Jurkat, Clone E6-1 (cell line): ENCODE data around the gene PHKG2. TPM values are rescaled to one million over a fixed set of nuclear protein-coding genes. Genes with fewer than 3 reads are reported as not detected.
"Not testable (repeated sequence)": the region's sequence is repeated elsewhere in the genome, so short reads cannot be mapped to it uniquely, and the experiment has no call there.

ENCODE experiments used
- DNase-seq: peaks from one replicate; pipeline ENCODE4 v3.0.0-alpha.2; 2011; ENCODE audit warnings: low read depth, low spot score
- H3K4me3 ChIP-seq: 2 replicates; pipeline ENCODE4 v1.5.1; 2011; ENCODE audit warnings: mild to moderate bottlenecking, low read length, control low read depth, moderate library complexity
- polyA plus RNA-seq: library from polyadenylated mRNA; unstranded; fragments of >200 nt; gene quantifications from one replicate; pipeline ENCODE4 v1.2.1, GENCODE V29; 2012; ENCODE audit warnings: missing spikeins; ENCODE audit not compliant: insufficient read length, insufficient read depth

PHKG2 gene, protein sequence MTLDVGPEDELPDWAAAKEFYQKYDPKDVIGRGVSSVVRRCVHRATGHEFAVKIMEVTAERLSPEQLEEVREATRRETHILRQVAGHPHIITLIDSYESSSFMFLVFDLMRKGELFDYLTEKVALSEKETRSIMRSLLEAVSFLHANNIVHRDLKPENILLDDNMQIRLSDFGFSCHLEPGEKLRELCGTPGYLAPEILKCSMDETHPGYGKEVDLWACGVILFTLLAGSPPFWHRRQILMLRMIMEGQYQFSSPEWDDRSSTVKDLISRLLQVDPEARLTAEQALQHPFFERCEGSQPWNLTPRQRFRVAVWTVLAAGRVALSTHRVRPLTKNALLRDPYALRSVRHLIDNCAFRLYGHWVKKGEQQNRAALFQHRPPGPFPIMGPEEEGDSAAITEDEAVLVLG
- polyA plus RNA-seq: 43.7 TPM

GRCh38 chr16:30747799-30748633 lies at the start of gene PHKG2:
PHKG2 (plus strand) TSS chr16:30748425; CDS start chr16:30748821, 396 bp downstream.
- DNase-seq: peak; percentile 97
- peak within 1 kb of the TSS; percentile 74 for H3K4me3 ChIP-seq

DNA sequence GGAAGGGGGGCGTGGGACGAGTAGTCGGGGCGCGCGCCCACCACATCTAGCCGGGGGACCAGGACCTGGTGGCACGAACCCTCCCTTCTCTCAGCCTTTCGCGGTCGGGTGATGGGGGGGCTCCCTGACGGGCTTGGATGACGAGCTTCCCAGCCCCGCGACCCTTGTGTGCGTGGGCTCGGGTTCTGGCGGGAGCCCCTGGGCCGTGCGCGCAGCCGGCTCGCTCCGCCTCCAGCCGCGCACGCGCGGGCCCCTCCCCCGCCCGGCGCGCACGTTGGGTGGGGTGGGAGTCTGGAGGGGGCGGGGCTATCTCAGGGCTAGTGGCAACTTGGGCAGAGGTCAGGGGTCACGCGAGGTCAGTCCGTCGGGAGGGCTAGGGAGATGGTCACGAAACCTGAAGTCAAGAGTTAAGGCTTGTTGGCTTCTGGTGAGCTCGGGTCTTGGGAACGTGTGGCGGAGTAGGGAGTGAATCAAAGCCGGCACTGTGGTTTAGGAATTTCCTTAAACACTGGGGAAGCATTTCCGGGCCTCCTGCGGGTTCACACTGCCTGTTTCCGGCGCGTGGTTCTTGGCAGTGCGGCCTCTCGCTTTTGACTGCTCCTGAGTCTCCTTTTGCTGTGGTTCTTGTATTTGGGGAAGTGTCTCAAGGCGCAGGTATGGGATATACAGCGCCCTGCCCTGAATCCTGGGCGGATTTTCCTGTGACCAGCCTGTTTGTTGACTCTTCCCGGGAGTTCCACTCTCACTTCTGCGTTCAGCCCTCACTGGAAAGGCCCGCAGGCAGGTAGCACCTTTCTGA lies 49.2 kb upstream of the PHKG2 start, which contains the start of gene SRCAP:
Gene SRCAP (plus strand): TSS at position 356 of the 799 bp plus-strand sequence. CDS start 1,654 bp downstream, outside the sequence.
- DNase-seq: peak; percentile 78

GRCh38 chr16:30699615-30700099 lies 48.6 kb upstream of the PHKG2 start:
- H3K4me3 ChIP-seq: peak overlapping the region; percentile 92
- DNase-seq: no peak

More for the DNA sequence above, 49.2 kb upstream of the PHKG2 start, which contains the start of gene SRCAP:
- peak within 1 kb of the TSS; percentile 92 for H3K4me3 ChIP-seq

DNA sequence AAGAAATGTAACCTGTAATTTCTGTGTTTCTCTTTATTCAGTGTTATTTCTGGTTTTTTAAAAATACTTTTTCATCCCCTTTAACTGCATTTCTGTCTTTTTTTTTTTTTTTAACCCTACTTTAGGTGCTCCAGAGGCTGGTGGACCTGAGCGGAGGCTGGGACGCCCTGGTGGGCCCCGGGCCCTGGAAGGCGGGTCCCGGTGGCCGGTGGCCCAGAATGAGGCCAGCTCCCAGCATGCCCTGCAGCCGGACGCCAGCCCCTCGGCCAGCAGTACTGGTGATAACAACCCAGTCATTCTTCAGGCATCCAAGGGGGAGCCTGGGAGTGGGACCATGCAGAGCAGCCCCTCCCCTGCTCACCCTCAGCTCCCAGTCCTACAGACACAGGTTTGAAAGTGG lies 47.7 kb upstream of the PHKG2 start:
- H3K4me3 ChIP-seq: no peak overlapping the region

GRCh38 chr16:30700971-30701370 lies 47.3 kb upstream of the PHKG2 start:
- DNase-seq: no peak
- no peak overlapping the region for H3K4me3 ChIP-seq

More for the DNA sequence above, 47.7 kb upstream of the PHKG2 start:
- DNase-seq: no peak

DNA sequence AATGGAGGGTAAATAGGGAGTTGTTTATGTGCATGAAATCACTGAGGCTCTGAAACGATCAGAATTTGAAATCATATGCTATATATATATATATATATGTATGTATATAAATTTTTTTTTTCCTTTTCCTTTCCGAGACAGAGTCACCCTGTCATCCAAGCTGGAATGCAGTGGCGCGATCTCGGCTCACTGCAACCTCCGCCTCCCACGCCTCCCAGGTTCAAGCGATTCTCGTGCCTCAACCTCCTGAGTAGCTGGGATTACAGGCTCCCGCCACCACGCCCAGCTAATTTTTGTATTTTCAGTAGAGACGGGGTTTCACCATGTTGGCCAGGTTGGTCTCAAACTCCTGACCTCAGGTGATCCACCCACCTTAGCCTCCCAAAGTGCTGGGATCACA lies 45.2 kb upstream of the PHKG2 start:
- not testable (repeated sequence) for H3K4me3 ChIP-seq, DNase-seq

GRCh38 chr16:30703971-30704370 lies 44.3 kb upstream of the PHKG2 start:
- H3K4me3 ChIP-seq: no peak overlapping the region
- DNase-seq: no peak

DNA sequence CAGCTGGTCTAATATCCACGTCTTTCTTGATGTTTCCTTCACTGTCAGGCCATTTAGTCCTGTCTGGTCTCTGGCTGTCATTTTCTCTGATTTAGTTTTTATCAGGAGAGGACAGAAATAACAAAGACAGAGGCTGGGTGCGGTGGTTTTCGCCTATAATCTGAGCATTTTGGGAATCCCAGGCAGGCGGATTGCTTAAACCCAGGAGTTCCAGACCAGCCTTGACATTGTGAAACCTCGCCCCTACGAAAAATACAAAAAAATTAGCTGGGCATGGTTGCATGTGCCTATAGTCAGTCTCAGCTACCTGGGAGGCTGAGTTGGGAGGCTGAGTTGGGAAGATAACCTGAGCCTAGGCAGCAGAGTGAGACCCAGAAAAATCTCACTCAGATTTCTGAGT lies 42.2 kb upstream of the PHKG2 start:
- no peak overlapping the region for H3K4me3 ChIP-seq
- no peak for DNase-seq

- no peak for DNase-seq
Measured at GRCh38 chr16:30710971-30711370, 37.3 kb upstream of the PHKG2 start.

GRCh38 chr16:30711712-30712111 lies 36.5 kb upstream of the PHKG2 start:
- DNase-seq: no peak
- no peak overlapping the region for H3K4me3 ChIP-seq

More at GRCh38 chr16:30710971-30711370, 37.3 kb upstream of the PHKG2 start:
- H3K4me3 ChIP-seq: no peak overlapping the region

DNA sequence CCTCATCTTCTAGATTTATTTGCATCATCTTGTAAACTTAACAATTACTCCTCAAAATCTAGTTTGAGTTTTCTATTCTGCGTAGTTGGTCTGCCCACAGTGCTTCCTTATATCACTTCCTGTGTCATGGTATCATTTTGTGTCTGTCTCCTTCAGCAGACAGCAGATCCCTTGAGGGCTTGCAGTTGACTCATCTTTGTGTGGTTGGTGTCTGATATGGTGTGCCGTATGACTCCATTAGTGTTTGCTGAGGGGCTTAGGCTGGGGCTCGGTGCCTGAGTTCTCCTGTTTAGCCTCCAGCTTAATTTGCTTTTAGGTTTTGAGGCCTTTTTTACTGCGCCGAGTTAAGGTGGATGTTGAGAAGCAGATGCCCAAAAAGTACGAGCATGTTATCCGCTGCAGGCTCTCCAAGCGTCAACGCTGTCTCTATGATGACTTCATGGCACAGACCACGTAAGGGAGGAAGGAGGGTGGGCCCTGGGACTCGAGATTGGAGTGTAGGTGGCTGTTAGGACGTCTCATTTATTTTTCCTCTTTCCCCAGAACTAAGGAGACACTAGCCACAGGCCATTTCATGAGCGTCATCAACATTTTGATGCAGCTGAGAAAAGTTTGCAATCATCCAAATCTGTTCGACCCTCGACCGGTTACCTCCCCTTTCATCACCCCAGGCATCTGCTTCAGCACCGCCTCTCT lies 32.3 kb upstream of the PHKG2 start:
- H3K4me3 ChIP-seq: no peak overlapping the region
- DNase-seq: peak; percentile 27

GRCh38 chr16:30720086-30720485 lies 28.1 kb upstream of the PHKG2 start:
- no peak overlapping the region for H3K4me3 ChIP-seq
- no peak for DNase-seq

- no peak for DNase-seq
- no peak overlapping the region for H3K4me3 ChIP-seq
Measured at GRCh38 chr16:30720694-30721093, 27.5 kb upstream of the PHKG2 start.

GRCh38 chr16:30721167-30721566 lies 27.1 kb upstream of the PHKG2 start:
- no peak for DNase-seq
- H3K4me3 ChIP-seq: no peak overlapping the region

GRCh38 chr16:30721606-30722005 lies 26.6 kb upstream of the PHKG2 start:
- DNase-seq: no peak
- no peak overlapping the region for H3K4me3 ChIP-seq

GRCh38 chr16:30722443-30722842 lies 25.8 kb upstream of the PHKG2 start:
- DNase-seq: no peak
- no peak overlapping the region for H3K4me3 ChIP-seq

DNA sequence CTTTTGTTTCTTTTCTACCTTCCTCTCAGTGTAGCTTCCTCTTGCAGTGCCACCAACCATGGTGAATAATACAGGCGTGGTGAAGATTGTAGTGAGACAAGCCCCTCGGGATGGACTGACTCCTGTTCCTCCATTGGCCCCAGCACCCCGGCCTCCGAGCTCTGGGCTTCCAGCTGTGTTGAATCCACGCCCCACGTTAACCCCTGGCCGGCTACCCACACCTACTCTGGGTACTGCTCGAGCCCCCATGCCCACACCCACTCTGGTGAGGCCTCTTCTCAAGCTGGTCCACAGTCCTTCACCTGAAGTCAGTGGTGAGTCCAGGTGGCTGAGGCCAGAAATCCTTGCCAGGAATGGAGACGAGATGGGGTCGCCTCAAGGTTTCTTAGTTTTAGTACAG lies 25.3 kb upstream of the PHKG2 start:
- no peak for DNase-seq

GRCh38 chr16:30723725-30724355 lies 24.4 kb upstream of the PHKG2 start:
- no peak for DNase-seq

More for the DNA sequence above, 25.3 kb upstream of the PHKG2 start:
- H3K4me3 ChIP-seq: no peak overlapping the region

More at GRCh38 chr16:30723725-30724355, 24.4 kb upstream of the PHKG2 start:
- H3K4me3 ChIP-seq: no peak overlapping the region
